Measurements from ENCODE around the gene RSPH10B2.
"Not testable (repeated sequence)": the region's sequence is repeated elsewhere in the genome, so short reads cannot be mapped to it uniquely, and the experiment has no call there.

DNA sequence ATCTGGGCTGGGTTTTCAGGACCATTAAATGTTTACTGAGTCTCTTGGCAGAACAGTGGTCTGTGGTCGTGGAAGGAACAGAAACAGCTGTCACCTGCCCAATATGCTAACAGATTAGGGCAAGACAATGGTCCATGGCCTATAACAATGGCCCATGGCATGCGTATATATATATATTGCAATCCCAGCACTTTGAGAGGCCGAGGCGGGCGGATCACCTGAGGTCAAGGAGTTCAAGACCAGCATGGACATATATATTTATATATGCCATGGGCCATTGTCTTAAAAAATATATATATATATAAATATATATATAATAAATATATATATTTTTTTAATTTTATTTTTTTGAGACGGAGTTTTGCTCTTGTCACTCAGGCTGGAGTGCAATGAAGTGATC is 27.7 kb downstream of the RSPH10B2 start:
- TF ChIP-seq ZNF704 (tag by site-specific recombination; IDR thresholded peaks at IDR 0.05); YY1 (tag by site-specific recombination; IDR thresholded peaks at IDR 0.05); ZNF777 (tag by site-specific recombination; IDR thresholded peaks at IDR 0.05; ENCODE audit: borderline replicate concordance); ZNF16 (tag by site-specific recombination; IDR thresholded peaks at IDR 0.05; ENCODE audit: low read depth); ZNF560 (tag by site-specific recombination; IDR thresholded peaks at IDR 0.05; ENCODE audit: borderline replicate concordance); SCRT2 (tag by site-specific recombination; IDR thresholded peaks at IDR 0.05); HOXA7 (CRISPR knock-in tag; IDR thresholded peaks at IDR 0.05; ENCODE audit: borderline replicate concordance); ZIC2 (tag by site-specific recombination; IDR thresholded peaks at IDR 0.05); ZNF24 (tag by site-specific recombination; IDR thresholded peaks at IDR 0.05): not testable (repeated sequence)
- TF ChIP-seq, protein P1, sequence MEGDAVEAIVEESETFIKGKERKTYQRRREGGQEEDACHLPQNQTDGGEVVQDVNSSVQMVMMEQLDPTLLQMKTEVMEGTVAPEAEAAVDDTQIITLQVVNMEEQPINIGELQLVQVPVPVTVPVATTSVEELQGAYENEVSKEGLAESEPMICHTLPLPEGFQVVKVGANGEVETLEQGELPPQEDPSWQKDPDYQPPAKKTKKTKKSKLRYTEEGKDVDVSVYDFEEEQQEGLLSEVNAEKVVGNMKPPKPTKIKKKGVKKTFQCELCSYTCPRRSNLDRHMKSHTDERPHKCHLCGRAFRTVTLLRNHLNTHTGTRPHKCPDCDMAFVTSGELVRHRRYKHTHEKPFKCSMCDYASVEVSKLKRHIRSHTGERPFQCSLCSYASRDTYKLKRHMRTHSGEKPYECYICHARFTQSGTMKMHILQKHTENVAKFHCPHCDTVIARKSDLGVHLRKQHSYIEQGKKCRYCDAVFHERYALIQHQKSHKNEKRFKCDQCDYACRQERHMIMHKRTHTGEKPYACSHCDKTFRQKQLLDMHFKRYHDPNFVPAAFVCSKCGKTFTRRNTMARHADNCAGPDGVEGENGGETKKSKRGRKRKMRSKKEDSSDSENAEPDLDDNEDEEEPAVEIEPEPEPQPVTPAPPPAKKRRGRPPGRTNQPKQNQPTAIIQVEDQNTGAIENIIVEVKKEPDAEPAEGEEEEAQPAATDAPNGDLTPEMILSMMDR (tag by site-specific recombination; IDR thresholded peaks at IDR 0.05) = not testable (repeated sequence)
- TF ChIP-seq, protein P2, sequence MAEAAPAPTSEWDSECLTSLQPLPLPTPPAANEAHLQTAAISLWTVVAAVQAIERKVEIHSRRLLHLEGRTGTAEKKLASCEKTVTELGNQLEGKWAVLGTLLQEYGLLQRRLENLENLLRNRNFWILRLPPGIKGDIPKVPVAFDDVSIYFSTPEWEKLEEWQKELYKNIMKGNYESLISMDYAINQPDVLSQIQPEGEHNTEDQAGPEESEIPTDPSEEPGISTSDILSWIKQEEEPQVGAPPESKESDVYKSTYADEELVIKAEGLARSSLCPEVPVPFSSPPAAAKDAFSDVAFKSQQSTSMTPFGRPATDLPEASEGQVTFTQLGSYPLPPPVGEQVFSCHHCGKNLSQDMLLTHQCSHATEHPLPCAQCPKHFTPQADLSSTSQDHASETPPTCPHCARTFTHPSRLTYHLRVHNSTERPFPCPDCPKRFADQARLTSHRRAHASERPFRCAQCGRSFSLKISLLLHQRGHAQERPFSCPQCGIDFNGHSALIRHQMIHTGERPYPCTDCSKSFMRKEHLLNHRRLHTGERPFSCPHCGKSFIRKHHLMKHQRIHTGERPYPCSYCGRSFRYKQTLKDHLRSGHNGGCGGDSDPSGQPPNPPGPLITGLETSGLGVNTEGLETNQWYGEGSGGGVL (tag by site-specific recombination; IDR thresholded peaks at IDR 0.05) = not testable (repeated sequence)

Measured in HEK293 (cell line).